Stimulated activated CD4-positive, alpha-beta T cell treated with anti-CD3 and anti-CD28 coated beads, Interleukin-15, amount 100 ng/mL, for 1 hour (primary cell): ENCODE data around the gene PROB1.
"Not testable (repeated sequence)": the region's sequence is repeated elsewhere in the genome, so short reads cannot be mapped to it uniquely, and the experiment has no call there.

Experiments
- DNase-seq, 2 donors: peaks; one replicate each; pipeline ENCODE4 v3.0.0-alpha.2; 2020; ENCODE audit warnings: low read depth in 1 of 2, low spot score in 1 of 2

Gene PROB1

DNA sequence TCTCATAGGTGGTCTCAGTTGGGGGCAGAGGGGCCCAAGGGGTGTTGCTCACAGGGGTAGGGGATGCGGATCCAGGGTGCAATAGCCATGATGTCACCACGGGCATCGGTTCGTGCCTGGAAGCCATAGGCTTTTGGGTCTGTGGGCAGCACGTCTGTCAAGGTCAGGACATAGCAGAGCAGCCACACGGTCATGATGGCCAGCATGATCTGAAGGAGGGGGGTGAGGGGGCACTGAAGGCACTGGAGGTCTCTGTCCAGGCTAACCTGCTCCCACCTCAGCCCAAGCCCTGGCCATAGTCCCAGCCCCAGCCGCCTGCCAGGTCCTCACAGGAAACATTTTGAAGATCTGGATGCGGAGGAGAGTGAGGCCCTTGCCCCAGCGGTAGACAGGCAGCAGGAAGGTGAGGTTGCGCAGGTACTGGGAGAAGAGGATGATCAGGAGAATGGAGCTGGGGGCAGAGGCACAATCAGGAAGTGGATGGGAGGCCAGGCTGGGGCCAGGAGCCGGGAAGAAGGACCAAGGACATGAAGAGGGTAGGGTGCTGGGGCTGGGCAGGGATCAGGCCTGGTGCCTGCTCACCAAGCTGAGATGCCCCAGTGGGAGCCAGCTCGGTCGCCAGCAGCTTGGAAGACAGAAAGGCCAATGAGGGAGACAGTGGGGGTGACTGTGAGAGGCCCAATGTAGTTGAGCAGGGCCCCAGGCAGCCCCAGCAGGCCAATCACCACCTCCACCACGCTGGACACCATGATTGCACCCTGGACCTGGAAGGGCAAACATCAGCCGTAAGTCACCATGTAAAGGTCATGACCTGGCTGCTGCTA lies 15.1 kb downstream of the PROB1 start:
- no peak for DNase-seq

- DNase-seq: no peak
Observed at GRCh38 chr5:139378941-139379361, 16.0 kb downstream of the PROB1 start.

DNA sequence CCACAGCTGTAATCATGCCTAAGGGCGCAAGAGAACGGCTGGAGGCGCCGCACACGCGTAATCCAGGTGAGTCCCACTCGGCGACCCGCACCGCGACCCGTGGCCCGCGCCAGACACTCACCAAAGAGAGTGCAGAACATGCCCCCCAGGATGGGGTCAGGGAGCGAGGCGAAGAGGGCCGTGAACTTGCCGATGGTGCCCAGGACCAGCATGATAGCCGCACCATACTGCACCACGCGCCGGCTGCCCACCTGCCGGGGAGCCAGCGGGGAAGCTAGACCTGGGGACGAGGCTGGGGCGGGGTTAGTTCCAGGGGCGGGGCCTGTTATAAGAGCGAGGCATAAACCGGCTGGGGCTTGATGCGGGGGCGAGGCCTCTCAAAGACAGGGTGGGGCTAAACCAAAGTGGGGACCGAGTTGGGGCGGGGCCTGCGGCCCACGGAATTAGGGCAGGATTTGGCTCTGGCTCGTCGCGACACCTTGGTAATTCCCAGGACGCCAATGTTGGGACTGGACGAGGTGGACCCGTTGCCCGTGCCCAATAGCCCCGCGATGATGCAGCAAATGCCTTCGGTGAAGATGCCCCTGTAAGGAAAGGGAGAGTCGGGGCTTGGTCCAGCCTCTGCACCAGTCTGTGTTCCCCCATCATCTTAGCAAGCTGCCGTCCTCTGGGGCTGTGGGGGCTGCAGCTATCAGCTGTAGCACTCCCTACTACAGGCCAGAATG lies 16.6 kb downstream of the PROB1 start:
- DNase-seq: no peak

DNA sequence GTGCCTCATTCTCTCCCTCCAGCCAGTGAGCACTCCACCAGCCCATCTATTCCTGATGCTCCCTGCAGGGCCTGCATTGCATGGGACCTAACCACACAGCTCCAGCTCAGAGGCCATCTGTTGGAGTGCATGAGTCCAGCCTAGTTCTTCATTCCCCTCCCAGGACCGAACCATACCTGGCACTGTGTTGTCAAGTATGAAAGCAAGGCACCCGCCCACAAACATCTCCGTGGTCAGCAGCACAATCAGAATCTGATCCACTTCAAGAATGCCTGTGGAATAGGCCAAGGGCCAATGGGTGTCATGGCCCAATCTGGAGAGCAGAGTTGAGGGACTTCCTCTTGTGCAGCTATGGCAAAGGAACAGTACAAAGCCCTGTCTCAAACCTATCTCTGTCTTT lies 17.7 kb downstream of the PROB1 start:
- DNase-seq: no peak

- DNase-seq: no peak
Observed at GRCh38 chr5:139376364-139376763, 18.5 kb downstream of the PROB1 start.

DNA sequence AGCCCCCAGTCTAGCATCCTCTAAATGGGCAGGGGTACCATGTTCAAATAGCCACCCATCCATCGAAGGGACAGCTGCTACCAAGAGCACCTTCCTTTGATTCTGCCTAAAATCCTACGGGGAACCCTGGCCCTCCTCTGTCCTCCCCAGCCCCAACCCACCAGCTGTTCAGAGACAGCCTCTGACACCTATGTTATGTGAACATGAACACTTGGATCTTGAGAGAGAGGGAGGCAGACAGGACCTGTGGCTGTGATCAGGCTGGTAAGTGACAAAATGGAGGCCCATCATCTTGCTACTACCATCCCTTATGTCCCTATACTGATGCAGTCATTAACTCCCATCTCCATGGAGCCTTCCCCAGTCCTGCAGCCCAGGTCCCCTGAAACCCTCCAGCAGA lies 20.0 kb downstream of the PROB1 start:
- no peak for DNase-seq

DNA sequence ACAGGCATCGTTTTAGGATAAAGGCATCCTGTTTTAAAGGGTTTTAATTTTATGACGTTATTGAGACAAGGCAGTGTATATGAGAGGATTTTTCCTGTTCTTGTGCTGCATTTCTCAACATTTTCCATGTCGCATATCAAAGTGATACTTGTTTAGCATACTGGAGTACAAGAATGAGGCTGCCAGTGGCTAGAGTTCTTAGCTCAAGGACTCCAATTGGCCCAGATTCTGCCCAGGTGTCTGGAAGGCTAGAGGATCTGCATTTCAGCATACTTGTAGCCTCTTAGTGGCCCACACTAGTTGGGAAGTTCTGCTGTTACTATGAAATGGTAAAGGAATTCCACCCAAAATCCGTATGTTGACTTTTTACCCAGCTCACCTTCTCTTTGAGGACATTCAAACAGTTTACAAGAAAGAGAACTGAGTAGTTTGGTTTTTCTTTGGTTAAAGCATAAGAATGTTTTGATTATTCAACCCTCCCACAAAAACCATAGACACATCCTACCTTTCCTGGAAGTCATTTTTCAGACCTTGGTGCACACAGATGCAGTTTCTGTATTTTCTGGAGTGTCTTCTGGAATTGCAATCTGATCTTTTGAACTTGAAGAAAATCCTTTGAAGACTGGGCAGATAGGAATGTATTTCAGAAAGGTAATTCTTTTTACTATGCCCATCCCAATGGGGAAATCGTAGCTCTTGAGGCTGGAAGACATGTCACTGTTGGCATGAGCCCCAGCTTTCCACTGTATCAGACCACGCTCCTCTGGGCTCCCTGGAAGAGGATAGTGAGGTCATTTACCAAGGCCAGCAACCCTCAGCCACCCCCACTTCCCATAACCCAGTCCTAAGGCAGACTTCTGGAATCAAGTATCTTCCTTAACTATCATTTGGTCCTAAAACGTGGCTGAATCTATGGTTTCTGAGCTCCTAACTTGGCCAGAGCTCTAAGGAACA lies 23.1 kb downstream of the PROB1 start:
- DNase-seq: no peak

DNA sequence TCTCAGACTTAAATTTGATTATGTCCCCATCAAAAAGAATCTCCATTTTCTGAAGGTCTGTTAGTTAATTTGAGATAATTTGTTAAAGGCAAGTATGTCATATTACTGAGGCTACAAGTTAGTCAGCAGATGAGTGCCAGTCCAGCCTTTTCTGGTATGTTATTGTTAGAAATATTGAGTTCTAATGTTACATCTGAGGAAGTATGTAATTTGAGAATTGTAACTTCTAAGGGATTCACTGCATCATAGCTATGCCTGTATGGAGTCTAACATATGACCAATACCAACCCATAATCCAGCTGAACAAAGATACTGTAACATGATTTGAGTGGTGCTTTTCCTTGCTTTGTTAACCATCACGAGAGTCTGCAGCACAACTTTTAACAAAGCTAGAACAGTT lies 25.7 kb downstream of the PROB1 start:
- no peak for DNase-seq

DNA sequence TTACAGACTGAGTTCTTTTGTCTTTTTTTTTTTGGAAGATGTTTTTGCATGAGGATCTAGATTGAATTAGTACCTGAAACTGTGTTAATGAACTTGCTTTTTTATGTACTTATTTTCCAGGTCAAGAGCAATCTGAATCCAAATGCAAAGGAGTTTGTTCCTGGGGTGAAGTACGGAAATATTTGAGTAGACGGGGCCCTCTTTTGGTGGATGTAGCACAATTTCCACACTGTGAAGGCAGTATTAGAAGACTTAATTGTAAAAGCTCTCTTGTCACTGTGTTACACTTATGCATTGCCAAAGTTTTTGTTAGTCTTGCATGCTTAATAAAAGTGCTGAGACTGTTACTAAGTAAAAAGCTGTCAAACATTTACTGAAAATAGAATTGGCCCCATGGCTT lies 26.3 kb downstream of the PROB1 start:
- DNase-seq: no peak

DNA sequence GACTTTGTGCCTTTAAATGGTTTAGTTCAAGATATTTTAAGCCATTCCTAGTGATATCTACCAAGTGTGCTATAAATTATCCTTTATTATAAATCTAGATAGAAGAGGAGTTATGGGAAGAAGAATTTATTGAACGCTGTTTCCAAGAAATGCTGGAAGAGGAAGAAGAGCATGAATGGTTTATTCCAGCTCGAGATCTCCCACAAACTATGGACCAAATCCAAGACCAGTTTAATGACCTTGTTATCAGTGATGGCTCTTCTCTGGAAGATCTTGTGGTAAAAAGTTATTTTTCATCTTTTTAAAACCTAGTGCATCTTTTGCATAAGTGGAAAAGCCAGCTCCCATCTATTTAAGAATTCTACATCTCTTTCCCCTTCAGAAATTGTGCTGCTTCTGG lies 30.4 kb downstream of the PROB1 start:
- DNase-seq: no peak

- no peak for DNase-seq
Observed at GRCh38 chr5:139363937-139364336, 31.0 kb downstream of the PROB1 start.

DNA sequence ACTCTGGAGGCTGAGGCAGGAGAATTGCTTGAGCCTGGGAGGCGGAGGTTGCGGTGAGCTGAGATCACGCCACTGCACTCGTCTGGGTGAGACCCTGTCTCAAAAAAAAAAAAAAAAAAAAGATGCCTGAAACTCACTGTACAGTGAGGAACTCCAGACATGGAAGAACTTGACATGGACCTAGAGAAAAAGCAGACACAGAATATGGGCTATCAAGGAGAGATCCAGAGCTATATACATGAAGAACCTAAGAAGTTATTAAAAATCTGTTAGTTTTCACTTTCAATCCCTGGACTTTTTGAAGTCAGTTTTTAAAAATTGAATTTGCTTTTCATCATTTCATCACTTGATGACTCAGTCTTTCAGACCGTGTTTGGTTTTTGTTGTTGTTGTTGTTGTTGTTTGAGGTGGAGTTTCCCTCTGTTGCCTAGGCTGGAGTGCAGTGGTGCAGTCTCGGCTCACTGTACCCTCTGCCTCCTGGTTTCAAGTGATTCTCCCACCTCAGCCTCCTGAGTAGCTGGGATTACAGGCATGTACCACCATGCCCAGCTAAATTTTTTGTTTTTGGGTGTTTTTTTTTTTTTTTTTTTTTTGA lies 33.0 kb downstream of the PROB1 start:
- DNase-seq: no peak

DNA sequence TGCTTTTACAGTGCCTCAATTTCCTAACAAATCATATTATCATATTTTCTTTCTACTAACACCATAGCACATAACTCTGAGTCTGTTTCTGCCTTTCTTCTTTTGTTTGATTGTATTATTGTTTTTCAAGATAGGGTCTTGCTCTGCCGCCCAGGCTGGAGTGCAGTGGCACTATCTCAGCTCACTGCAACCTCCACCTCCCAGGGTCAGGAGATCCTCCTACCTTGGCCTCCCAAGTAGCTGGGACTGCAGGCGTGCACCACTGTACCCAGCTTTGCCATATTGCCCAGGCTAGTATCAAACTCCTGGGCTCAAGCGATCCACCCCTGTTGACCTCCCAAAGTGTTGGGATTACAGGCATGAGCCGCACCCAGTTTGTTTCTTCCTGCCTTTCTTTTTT lies 34.5 kb downstream of the PROB1 start:
- DNase-seq: no peak

DNA sequence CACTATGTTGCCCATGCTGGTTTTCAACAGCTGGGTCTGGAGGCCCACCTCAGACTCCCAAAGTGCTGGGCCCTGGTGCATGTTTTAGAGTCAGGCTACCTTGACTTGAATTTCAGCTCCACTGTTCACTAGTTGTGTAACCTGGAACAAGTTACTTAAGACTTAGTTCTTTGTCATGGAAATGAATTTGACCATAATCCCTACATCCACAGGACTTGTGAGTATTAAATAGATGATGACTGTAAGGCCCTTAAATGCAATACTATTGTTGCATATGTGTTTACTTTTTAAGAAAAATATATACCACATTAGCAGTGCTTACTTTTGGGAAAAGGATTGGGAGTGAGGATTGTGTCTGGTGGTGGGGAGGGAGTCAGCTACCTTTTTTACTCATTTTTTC lies 36.8 kb downstream of the PROB1 start:
- DNase-seq: no peak

- not testable (repeated sequence) for DNase-seq
Observed at GRCh38 chr5:139355900-139356299, 39.0 kb downstream of the PROB1 start.

DNA sequence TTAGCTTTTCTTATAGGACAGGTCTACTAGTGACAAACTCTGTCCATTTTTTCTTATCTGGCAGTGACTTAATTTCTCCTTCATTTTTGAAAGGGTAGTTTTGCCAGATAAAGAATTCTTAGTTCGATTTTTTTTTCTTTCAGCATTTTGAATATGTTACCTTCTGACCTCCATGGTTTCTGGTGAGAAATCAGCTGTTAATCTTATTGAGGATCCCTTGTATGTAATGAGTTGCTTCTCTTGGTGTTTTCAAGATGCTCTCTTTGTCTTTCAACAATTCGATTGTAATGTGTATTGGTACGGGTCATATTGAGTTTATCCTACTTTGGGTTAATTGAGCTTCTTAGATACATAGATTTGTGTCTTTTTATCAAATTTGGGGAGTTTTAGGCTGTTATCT lies 40.7 kb downstream of the PROB1 start:
- DNase-seq: no peak

DNA sequence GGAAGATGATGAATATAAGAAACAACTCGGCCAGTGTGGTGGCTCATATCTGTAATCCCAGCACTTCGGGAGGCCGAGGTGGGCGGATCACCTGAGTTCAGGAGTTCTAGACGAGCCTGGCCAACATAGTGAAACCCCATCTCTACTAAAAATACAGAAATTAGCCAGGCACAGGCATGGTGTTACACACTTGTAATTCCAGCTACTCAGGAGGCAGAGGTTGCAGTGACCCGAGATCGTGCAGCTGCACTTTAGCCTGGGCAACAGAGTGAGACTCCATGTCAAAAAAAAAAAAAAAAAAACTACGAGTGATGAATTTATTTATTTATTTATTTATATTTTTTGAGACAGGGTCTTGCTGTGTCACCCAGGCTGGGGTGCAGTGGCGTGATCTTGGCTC lies 47.0 kb downstream of the PROB1 start:
- not testable (repeated sequence) for DNase-seq

DNA sequence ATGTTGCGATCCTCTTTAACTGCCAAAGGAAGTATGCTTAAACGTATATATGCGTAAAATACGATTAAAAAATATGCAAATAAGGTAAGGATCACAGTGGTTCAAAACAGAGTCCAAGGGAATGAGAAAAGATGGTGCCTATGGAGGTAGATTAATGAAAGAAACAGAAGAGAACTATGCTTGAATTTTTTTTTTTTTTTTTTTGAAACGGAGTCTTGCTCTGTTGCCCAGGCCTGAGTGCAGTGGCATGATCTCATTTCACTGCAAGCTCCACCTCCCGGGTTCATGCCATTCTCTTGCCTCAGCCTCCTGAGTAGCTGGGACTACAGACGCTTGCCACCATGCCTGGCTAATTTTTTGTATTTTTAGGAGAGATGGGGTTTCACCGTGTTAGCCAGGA lies 49.5 kb downstream of the PROB1 start:
- not testable (repeated sequence) for DNase-seq

DNA sequence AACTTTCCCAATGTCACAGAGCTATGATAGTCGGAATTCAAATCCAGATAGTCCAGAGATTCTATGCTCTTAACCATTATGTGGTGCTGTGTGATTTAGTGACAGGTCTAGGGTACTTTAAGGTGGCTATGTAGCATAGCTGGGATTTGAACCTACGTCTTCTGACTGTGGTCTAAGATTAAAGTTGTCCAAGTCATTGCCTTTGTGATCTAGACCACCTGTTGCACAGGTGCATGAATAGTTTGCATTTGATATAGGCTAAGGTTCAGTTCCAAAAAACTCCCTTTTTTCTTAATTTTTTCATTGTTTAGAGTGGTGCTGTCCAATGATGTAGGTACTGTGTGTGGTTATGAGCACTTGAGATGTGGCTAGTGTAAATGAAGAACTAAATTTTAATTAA lies 50.7 kb downstream of the PROB1 start:
- DNase-seq: no peak

DNA sequence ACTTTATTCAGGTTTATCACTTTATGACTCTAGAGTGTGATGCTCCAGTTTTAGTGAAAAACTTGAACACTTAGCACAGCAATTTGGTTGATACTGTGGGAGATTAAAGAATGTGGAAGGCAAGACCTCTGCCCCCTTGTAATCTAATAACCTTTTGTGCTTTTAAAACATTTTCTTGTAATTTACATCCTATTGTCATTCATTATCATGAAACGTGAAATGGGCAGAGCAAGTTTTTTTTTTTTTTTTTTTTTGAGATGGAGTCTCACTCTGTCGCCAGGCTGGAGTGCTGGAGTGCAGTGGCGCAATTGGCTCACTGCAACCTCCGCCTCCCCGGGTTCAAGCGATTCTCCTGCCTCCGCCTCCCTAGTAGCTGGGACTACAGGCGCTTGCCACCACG lies 51.4 kb downstream of the PROB1 start:
- DNase-seq: no peak

GRCh38 chr5:139342423-139342723 lies 52.5 kb downstream of the PROB1 start:
- no peak for DNase-seq
